ENCODE measurements around the gene L1TD1. TPM values are rescaled to one million over a fixed set of nuclear protein-coding genes. Genes with fewer than 3 reads are reported as not detected.

L1TD1 gene
- total and polyA plus RNA-seq, 12 donors: 0.07 to 0.16 (median 0.12) TPM; not detected in 9

DNA sequence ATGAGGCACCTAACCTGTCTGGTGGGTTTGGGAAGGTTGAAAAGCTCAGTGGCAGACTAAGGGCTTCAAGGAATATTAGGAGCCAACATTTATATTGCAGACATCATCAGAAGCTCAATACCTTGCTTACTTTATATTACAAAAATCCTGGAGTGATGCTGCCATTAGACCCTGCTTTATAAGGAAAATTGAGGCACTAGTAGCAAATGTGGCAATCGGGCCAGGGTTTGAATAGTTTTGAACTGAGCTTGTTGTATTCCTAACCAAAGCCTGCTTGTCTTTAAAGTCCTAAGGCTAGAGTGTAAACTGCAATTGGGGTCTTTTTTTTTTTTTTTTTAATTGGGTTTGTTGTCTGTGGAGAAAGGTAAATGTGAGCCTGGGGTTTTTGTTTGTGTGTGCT lies 14.3 kb downstream of the L1TD1 start:
- Histone ChIP-seq H3K27me3 (peaks cover 0 to 4% (median 0%) of the 10 kb centered on the region in 7 donors), H3K4me3 (no peak overlapping the region), H3K9me3 (peaks cover 0 to 26% (median 14%) of the 10 kb centered on the region in 11 donors), H3K27ac (no peak overlapping the region), H3K36me3 (no peaks in the 10 kb centered on the region), H3K4me1 (no peaks in the 10 kb centered on the region)
- no peak for TF ChIP-seq CTCF (IDR thresholded peaks at IDR 0.05)
- 0% methylated on average over 1 of the region's 1 CpG for WGBS, 2 donors
- intact Hi-C loops (cut with DNase I): no loop called here
- DNase-seq (no peak), ATAC-seq (no peak)

GRCh38 chr1:62209931-62210595 lies 15.4 kb downstream of the L1TD1 start:
- 62 to 67% methylated on average over 1 of the region's 1 CpG for WGBS, 2 donors
- DNase-seq (no peak), ATAC-seq (no peak)
- H3K36me3 ChIP-seq: no peaks in the 10 kb centered on the region
- H3K9me3 ChIP-seq: peaks cover 0 to 26% (median 14%) of the 10 kb centered on the region in 11 donors
- intact Hi-C loops (cut with DNase I): no loop called here
- H3K4me3 ChIP-seq: no peak overlapping the region
- H3K27me3 ChIP-seq: peaks cover 0 to 4% (median 0%) of the 10 kb centered on the region in 7 donors
- H3K27ac ChIP-seq: no peak overlapping the region
- no peak for TF ChIP-seq CTCF (IDR thresholded peaks at IDR 0.05)
- H3K4me1 ChIP-seq: no peaks in the 10 kb centered on the region

DNA sequence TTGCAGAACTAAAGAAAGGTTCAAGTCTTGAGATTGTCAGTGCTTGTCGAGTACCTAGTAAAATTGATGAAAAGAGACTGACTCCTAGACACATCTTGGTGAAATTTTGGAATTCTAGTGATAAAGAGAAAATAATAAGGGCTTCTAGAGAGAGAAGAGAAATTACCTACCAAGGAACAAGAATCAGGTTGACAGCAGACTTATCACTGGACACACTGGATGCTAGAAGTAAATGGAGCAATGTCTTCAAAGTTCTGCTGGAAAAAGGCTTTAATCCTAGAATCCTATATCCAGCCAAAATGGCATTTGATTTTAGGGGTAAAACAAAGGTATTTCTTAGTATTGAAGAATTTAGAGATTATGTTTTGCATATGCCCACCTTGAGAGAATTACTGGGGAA lies 16.3 kb downstream of the L1TD1 start:
- intact Hi-C loops (cut with DNase I): no loop called here
- 93 to 98% methylated on average over 1 of the region's 1 CpG for WGBS, 2 donors

DNA sequence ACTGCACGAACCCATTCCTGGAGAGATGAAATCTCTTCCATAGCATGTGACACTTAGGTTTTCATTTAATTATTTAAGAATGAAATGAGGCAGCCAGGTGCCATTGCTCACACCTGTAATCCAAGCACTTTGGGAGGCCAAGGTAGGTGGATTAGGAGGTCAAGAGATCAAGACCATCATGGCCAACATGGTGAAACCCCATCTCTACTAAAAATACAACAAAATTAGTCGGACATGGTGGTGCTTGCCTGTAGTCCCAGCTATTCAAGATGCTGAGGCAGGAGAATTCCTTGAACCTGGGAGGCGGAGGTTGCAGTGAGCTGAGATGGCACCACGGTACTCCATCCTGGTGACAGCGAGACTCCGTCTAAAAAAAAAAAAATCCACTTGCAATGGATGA lies 17.8 kb downstream of the L1TD1 start:
- intact Hi-C loops (cut with DNase I): no loop called here
- 81 to 90% methylated on average over 6 of the region's 6 CpGs for WGBS, 2 donors

More for the DNA sequence above, 16.3 kb downstream of the L1TD1 start:
- Histone ChIP-seq H3K4me3 (no peak overlapping the region), H3K4me1 (no peaks in the 10 kb centered on the region), H3K9me3 (peaks cover 0 to 26% (median 14%) of the 10 kb centered on the region in 11 donors), H3K36me3 (no peaks in the 10 kb centered on the region), H3K27me3 (no peaks in the 10 kb centered on the region), H3K27ac (no peak overlapping the region)
- TF ChIP-seq CTCF (IDR thresholded peaks at IDR 0.05): no peak
- ATAC-seq (no peak), DNase-seq (no peak)

More for the DNA sequence above, 17.8 kb downstream of the L1TD1 start:
- no peaks in the 10 kb centered on the region for H3K4me1 ChIP-seq
- no peak overlapping the region for H3K4me3 ChIP-seq
- H3K36me3 ChIP-seq: no peaks in the 10 kb centered on the region
- TF ChIP-seq CTCF (IDR thresholded peaks at IDR 0.05): no peak
- peaks cover 0 to 25% (median 14%) of the 10 kb centered on the region in 11 donors for H3K9me3 ChIP-seq
- no peaks in the 10 kb centered on the region for H3K27me3 ChIP-seq
- no peak for ATAC-seq
- H3K27ac ChIP-seq: no peak overlapping the region
- no peak for DNase-seq
